Endothelial cell of umbilical vein (primary cell): ENCODE measurements around the gene DOLK. TPM values are rescaled to one million over a fixed set of nuclear protein-coding genes. Genes with fewer than 3 reads are reported as not detected.

Experiments used
- BruUV-seq: library from RNA; stranded (reverse); fragments of 400-500 nt; replicated peaks from 2 replicates; lab custom pipeline; 2021; lab: Mats Ljungman, UMichigan
- CTCF ChIA-PET: fragments of 300-600, 350-600 bp; sonication (Branson Sonifier 250); formaldehyde crosslinking; loops from one replicate; lab custom pipeline; 2021; ENCODE audit warnings: antibody characterized with exemption, inconsistent platforms; lab: Charles Lee
- POLR2A ChIA-PET: fragments of 300-600, 350-600 bp; sonication (Branson Sonifier 250); formaldehyde crosslinking; loops from one replicate; lab custom pipeline; 2021; ENCODE audit warnings: antibody characterized with exemption, inconsistent platforms; lab: Charles Lee
- DNase-seq: peaks from one replicate; pipeline ENCODE4 v3.0.0-alpha.2; 2011; ENCODE audit warnings: low read depth, low spot score
- FAIRE-seq: peaks from 2 replicates; lab custom pipeline; 2011; peaks lifted over from hg19 to GRCh38; lab: Jason Lieb, UNC
- H2AFZ ChIP-seq: 2 replicates; pipeline ENCODE4 v1.6.0; 2012; ENCODE audit warnings: low read depth, low read length, control low read depth, inconsistent platforms
- H3K27ac ChIP-seq: 2 replicates; pipeline ENCODE4 v1.5.1; 2011; ENCODE audit warnings: low read depth, mild to moderate bottlenecking, control low read depth, low read length, moderate library complexity; ENCODE audit not compliant: insufficient read depth
- H3K27me3 ChIP-seq, 2 experiments: 2 replicates each; pipeline versions ENCODE4 v1.6.0 to v1.6.1; 2011; ENCODE audit warnings: low read length in 2 of 2, mixed read lengths in 1 of 2; ENCODE audit not compliant: control insufficient read depth in 2 of 2, insufficient read depth in 2 of 2
- H3K36me3 ChIP-seq, 2 experiments: 2 replicates in 1 of 2; 3 replicates in 1 of 2; pipeline ENCODE4 v1.5.1; 2011; ENCODE audit warnings: low read length in 2 of 2, mild to moderate bottlenecking in 1 of 2, moderate library complexity in 1 of 2; ENCODE audit not compliant: control insufficient read depth in 2 of 2, insufficient read depth in 2 of 2; ENCODE audit errors: extremely low read depth in 1 of 2
- H3K4me1 ChIP-seq: 3 replicates; pipeline ENCODE4 v1.5.1; 2011; ENCODE audit warnings: mild to moderate bottlenecking, low read length; ENCODE audit not compliant: control insufficient read depth, insufficient read depth; ENCODE audit errors: extremely low read depth
- H3K4me2 ChIP-seq: 2 replicates; pipeline ENCODE4 v1.6.1; 2011; ENCODE audit warnings: low read length, control low read depth, mixed read lengths; ENCODE audit not compliant: insufficient read depth
- H3K4me3 ChIP-seq, 3 experiments: fragments of 200-600 bp in 1 of 3; sonication (generic), shearing (Covaris generic) in 1 of 3; replicated peaks in 1 of 3; 2 replicates each; pipeline ENCODE4 v1.5.1; 2011 to 2016; ENCODE audit warnings: control low read depth in 3 of 3, low read length in 3 of 3, mild to moderate bottlenecking in 2 of 3, inconsistent platforms in 1 of 3, low read depth in 1 of 3, moderate library complexity in 1 of 3; ENCODE audit not compliant: insufficient read depth in 1 of 3
- H3K79me2 ChIP-seq: 2 replicates; pipeline ENCODE4 v1.6.0; 2012; ENCODE audit warnings: low read length, inconsistent platforms; ENCODE audit not compliant: control insufficient read depth, insufficient read depth
- H3K9ac ChIP-seq: replicated peaks from 2 replicates; pipeline ENCODE3; 2011; ENCODE audit warnings: low read length, control low read depth; ENCODE audit not compliant: insufficient read depth; ENCODE audit errors: extremely low read depth
- H3K9me1 ChIP-seq: replicated peaks from 3 replicates; pipeline ENCODE4 v1.6.0; 2011; ENCODE audit warnings: mild to moderate bottlenecking, low read length; ENCODE audit not compliant: control insufficient read depth, insufficient read depth; ENCODE audit errors: extremely low read depth
- H3K9me3 ChIP-seq: replicated peaks from 2 replicates; pipeline ENCODE4 v1.5.1; 2012; ENCODE audit warnings: low read length, inconsistent platforms; ENCODE audit not compliant: control insufficient read depth, insufficient read depth
- H4K20me1 ChIP-seq: replicated peaks from 2 replicates; pipeline ENCODE3; 2011; ENCODE audit warnings: mild to moderate bottlenecking, low read length; ENCODE audit not compliant: control insufficient read depth, insufficient read depth; ENCODE audit errors: extremely low read depth
- EZH2 ChIP-seq: IDR thresholded peaks from 2 replicates; pipeline ENCODE4 v1.6.1; 2012; ENCODE audit warnings: borderline replicate concordance, low read depth, mild to moderate bottlenecking, moderate library complexity, low read length, inconsistent platforms; ENCODE audit not compliant: severe bottlenecking
- FOS ChIP-seq: IDR thresholded peaks from 2 replicates; pipeline ENCODE4 v1.6.1; 2011; ENCODE audit warnings: mild to moderate bottlenecking, low read length, moderate library complexity, borderline replicate concordance; ENCODE audit not compliant: insufficient read depth
- GATA2 ChIP-seq: IDR thresholded peaks from 2 replicates; pipeline ENCODE4 v1.7.0; 2011; ENCODE audit warnings: low read depth, mild to moderate bottlenecking, moderate library complexity, mixed read lengths, low read length; ENCODE audit not compliant: insufficient read length, insufficient read depth
- JUN ChIP-seq: IDR thresholded peaks from 2 replicates; pipeline ENCODE4 v1.6.1; 2011; ENCODE audit warnings: borderline replicate concordance, low read depth; ENCODE audit not compliant: insufficient read length, insufficient read depth
- MYC ChIP-seq: IDR thresholded peaks from one replicate; pipeline ENCODE4 v1.6.1; 2011; ENCODE audit warnings: mild to moderate bottlenecking, low read depth, low read length
- POLR2A ChIP-seq: IDR thresholded peaks from 2 replicates; pipeline ENCODE4 v1.6.1; 2012; ENCODE audit warnings: low read depth, mild to moderate bottlenecking, control low read depth, low read length
- POLR2AphosphoS5 ChIP-seq: IDR thresholded peaks from 2 replicates; pipeline ENCODE4 v1.6.1; 2012; ENCODE audit warnings: low read depth, mild to moderate bottlenecking, control low read depth, low read length, moderate library complexity; ENCODE audit not compliant: insufficient read depth
- dilution Hi-C: fragments of 300-500 bp; cut with MboI; formaldehyde crosslinking; loops from one replicate; pipeline ENCODE4 v1.15.0; 2019; ENCODE audit warnings: low sequenced_read_pairs; ENCODE audit not compliant: extremely low pct_ligation_motif_present
- intact Hi-C: fragments of 100-400 bp; cut with micrococcal nuclease; formaldehyde crosslinking; loops from one replicate; pipeline ENCODE4 v1.10.0; 2022
- polyA plus RNA-seq, 4 experiments: library from polyadenylated mRNA; depleted of rRNA in 3 of 4; stranded (reverse) in 3 of 4; unstranded in 1 of 4; fragments of >200 nt; gene quantifications; 2 replicates each; pipeline versions ENCODE4 v1.2.1 to v1.2.3, GENCODE V29; 2011 to 2012; ENCODE audit warnings: missing spikeins in 1 of 4
- total RNA-seq: library from RNA; stranded (reverse); gene quantifications from 2 replicates; pipeline ENCODE4 v1.2.3, GENCODE V29; 2021
- TF ChIP-seq, protein P1 (sequence below): IDR thresholded peaks from 2 replicates; pipeline ENCODE4 v1.6.1; 2011; ENCODE audit not compliant: insufficient read depth, insufficient read length
- TF ChIP-seq, protein P2 (sequence below), 2 donors: IDR thresholded peaks; 1 replicate in 1 of 2; 2 replicates in 1 of 2; pipeline ENCODE4 v1.5.1; 2011; ENCODE audit warnings: low read length in 2 of 2, mild to moderate bottlenecking in 2 of 2, moderate library complexity in 2 of 2, control low read depth in 1 of 2, inconsistent platforms in 1 of 2, low read depth in 1 of 2; ENCODE audit not compliant: insufficient read depth in 1 of 2; ENCODE audit errors: extremely low read depth in 1 of 2

The DOLK gene
- total and polyA plus RNA-seq, 2 donors (not counting 3 experiments of a cell fraction or from before 2014, with no cell fraction given) = 22.3 to 59.8 TPM

DNA sequence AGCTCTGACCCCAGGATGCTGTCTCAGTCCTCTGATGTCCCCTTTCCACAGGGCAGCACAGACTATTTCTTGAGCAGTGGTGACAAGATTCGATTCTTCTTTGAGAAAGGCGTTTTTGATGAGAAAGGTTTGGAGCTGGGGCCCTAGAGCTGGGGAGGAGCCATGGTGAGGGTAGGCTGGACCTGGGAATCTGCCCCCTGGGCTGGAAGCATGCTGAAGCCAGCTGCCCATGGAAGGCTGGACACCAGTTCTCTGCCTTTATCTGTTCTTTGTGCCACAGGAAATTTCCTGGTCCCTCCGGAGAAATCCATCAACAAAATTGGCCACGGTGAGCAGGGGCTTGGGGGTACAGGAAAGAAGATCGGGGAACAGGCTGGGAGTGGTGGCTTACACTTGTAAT lies 13.7 kb downstream of the DOLK start:
- H3K79me2 ChIP-seq = no peaks in the 10 kb centered on the region
- H3K4me1 ChIP-seq = no peaks in the 10 kb centered on the region
- H2AFZ ChIP-seq = no peak overlapping the region
- no peaks in the 10 kb centered on the region for H3K9me1 ChIP-seq
- DNase-seq (no peak), FAIRE-seq (no peak)
- no peaks in the 10 kb centered on the region for H4K20me1 ChIP-seq
- H3K27me3 ChIP-seq = no peaks in the 10 kb centered on the region
- intact Hi-C loops = no loop called here
- H3K4me3 ChIP-seq = no peak overlapping the region
- POLR2A ChIA-PET = no interaction called here
- BruUV-seq = no TSS peak
- H3K9ac ChIP-seq = no peak overlapping the region
- dilution Hi-C loops = no loop called here
- no peak overlapping the region for H3K27ac ChIP-seq
- no peak for TF ChIP-seq MYC
- TF ChIP-seq POLR2AphosphoS5 = no peak
- no peak for TF ChIP-seq JUN
- TF ChIP-seq POLR2A = no peak
- TF ChIP-seq GATA2 = no peak
- no peak for TF ChIP-seq EZH2
- TF ChIP-seq, protein P1, sequence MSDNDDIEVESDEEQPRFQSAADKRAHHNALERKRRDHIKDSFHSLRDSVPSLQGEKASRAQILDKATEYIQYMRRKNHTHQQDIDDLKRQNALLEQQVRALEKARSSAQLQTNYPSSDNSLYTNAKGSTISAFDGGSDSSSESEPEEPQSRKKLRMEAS = no peak
- TF ChIP-seq, protein P2, sequence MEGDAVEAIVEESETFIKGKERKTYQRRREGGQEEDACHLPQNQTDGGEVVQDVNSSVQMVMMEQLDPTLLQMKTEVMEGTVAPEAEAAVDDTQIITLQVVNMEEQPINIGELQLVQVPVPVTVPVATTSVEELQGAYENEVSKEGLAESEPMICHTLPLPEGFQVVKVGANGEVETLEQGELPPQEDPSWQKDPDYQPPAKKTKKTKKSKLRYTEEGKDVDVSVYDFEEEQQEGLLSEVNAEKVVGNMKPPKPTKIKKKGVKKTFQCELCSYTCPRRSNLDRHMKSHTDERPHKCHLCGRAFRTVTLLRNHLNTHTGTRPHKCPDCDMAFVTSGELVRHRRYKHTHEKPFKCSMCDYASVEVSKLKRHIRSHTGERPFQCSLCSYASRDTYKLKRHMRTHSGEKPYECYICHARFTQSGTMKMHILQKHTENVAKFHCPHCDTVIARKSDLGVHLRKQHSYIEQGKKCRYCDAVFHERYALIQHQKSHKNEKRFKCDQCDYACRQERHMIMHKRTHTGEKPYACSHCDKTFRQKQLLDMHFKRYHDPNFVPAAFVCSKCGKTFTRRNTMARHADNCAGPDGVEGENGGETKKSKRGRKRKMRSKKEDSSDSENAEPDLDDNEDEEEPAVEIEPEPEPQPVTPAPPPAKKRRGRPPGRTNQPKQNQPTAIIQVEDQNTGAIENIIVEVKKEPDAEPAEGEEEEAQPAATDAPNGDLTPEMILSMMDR (IDR thresholded peaks at IDR 0.05; ENCODE audit: extremely low read depth in 1 of 2, insufficient read depth in 1 of 2, low read depth in 1 of 2, low read length in 2 of 2) = no peak
- TF ChIP-seq FOS = no peak
- no peaks in the 10 kb centered on the region for H3K9me3 ChIP-seq
- no peaks in the 10 kb centered on the region for H3K36me3 ChIP-seq
- H3K4me2 ChIP-seq = no peak overlapping the region
- CTCF ChIA-PET = interaction anchor here (1.1 to 1.2 kb wide), 2 partner anchors 73 to 116 kb away, joined by 3 to 4 read pairs; partner anchors contain the start of gene ENDOG
